HepG2 (cell line): ENCODE data around the gene AQP10. TPM values are rescaled to one million over a fixed set of nuclear protein-coding genes. Genes with fewer than 3 reads are reported as not detected.

Experiments used
- ATAC-seq: fragments of 200-7000 bp; cut with Tn5 transposase; 3 replicates; pipeline ENCODE4 v1.9.1; 2020; ENCODE audit warnings: mild to moderate bottlenecking, moderate library complexity
- BruUV-seq: library from RNA; stranded (reverse); fragments of 400-500 nt; replicated peaks from 2 replicates; lab custom pipeline; 2021; lab: Mats Ljungman, UMichigan
- CTCF ChIA-PET: fragments of 300-600 bp; formaldehyde crosslinking; extraction: SDS; loops from one replicate; lab custom pipeline; 2021; ENCODE audit warnings: low total read pairs, inconsistent platforms, low intra/inter-chr PET ratio; lab: Yijun Ruan, JAX
- POLR2A ChIA-PET: fragments of 350-600 bp; sonication (Branson Sonifier 250); formaldehyde crosslinking; loops from one replicate; lab custom pipeline; 2020; ENCODE audit warnings: antibody characterized with exemption, inconsistent platforms; lab: Yijun Ruan, JAX
- DNase-seq: peaks from one replicate; pipeline ENCODE4 v3.0.0-alpha.2; 2015; ENCODE audit warnings: low spot score
- FAIRE-seq: peaks from 3 replicates; lab custom pipeline; 2011; peaks lifted over from hg19 to GRCh38; lab: Jason Lieb, UNC
- H2AFZ ChIP-seq: one replicate; pipeline ENCODE4 v1.6.1; 2011; ENCODE audit warnings: low read length, inconsistent platforms
- H3K27ac ChIP-seq: fragments of 300-600 bp; 3 replicates; pipeline ENCODE4 v1.8.0; 2011; ENCODE audit warnings: mixed run types, mild to moderate bottlenecking, mixed read lengths, low read length, inconsistent platforms; ENCODE audit not compliant: insufficient read depth; ENCODE audit errors: extremely low read length
- H3K27me3 ChIP-seq, 2 experiments: fragments of 200-600 bp in 1 of 2; 2 replicates in 1 of 2; 3 replicates in 1 of 2; pipeline versions ENCODE4 v1.6.0 to v1.8.0; 2011; ENCODE audit warnings: low read length in 2 of 2, mild to moderate bottlenecking in 2 of 2, moderate library complexity in 2 of 2, inconsistent platforms in 1 of 2; ENCODE audit not compliant: insufficient read depth in 2 of 2, control insufficient read depth in 1 of 2
- H3K36me3 ChIP-seq, 2 experiments: fragments of 200-600 bp in 1 of 2; replicated peaks in 1 of 2; 2 replicates in 1 of 2; 3 replicates in 1 of 2; pipeline versions ENCODE4 v1.5.1 to v1.8.0; 2011; ENCODE audit warnings: low read length in 2 of 2, inconsistent platforms in 1 of 2; ENCODE audit not compliant: insufficient read depth in 2 of 2, control insufficient read depth in 1 of 2
- H3K4me1 ChIP-seq: 2 replicates; pipeline ENCODE4 v1.5.1; 2012; ENCODE audit warnings: low read length, inconsistent platforms; ENCODE audit not compliant: insufficient read depth
- H3K4me2 ChIP-seq: 2 replicates; pipeline ENCODE4 v1.6.0; 2011; ENCODE audit warnings: low read depth, low read length, inconsistent platforms
- H3K4me3 ChIP-seq, 3 experiments: fragments of 200-600 bp in 1 of 3; sonication (generic), shearing (Covaris generic) in 1 of 3; replicated peaks in 1 of 3; 2 replicates each; pipeline ENCODE4 v1.5.1; 2011 to 2016; ENCODE audit warnings: low read length in 3 of 3, inconsistent platforms in 2 of 3, low read depth in 2 of 3, mild to moderate bottlenecking in 2 of 3, control low read depth in 1 of 3, mixed read lengths in 1 of 3; ENCODE audit not compliant: insufficient read depth in 1 of 3
- H3K79me2 ChIP-seq: one replicate; pipeline ENCODE4 v1.6.1; 2011; ENCODE audit warnings: low read length, inconsistent platforms; ENCODE audit not compliant: insufficient read depth
- H3K9ac ChIP-seq: 2 replicates; pipeline ENCODE4 v1.6.0; 2011; ENCODE audit warnings: mild to moderate bottlenecking, low read depth, low read length, inconsistent platforms; ENCODE audit not compliant: insufficient read depth
- H3K9me3 ChIP-seq: 2 replicates; pipeline ENCODE4 v1.5.1; 2012; ENCODE audit warnings: mild to moderate bottlenecking, low read length
- H4K20me1 ChIP-seq: 2 replicates; pipeline ENCODE4 v1.6.0; 2011; ENCODE audit warnings: inconsistent platforms, mild to moderate bottlenecking, low read length, moderate library complexity; ENCODE audit not compliant: insufficient read depth
- CBX5 ChIP-seq: sonication (generic); formaldehyde crosslinking; IDR thresholded peaks from 2 replicates; pipeline ENCODE4 v1.4.0; 2020; ENCODE audit warnings: missing genetic modification reagents, borderline replicate concordance
- DPF2 ChIP-seq: sonication (generic); formaldehyde crosslinking; IDR thresholded peaks from 2 replicates; pipeline ENCODE4 v1.4.0; 2020; ENCODE audit warnings: mild to moderate bottlenecking, low read depth, missing genetic modification reagents, borderline replicate concordance
- SRY ChIP-seq: sonication (generic); formaldehyde crosslinking; IDR thresholded peaks from 2 replicates; pipeline ENCODE4 v1.8.0; 2022; ENCODE audit warnings: mild to moderate bottlenecking, missing genetic modification reagents
- ZKSCAN8 ChIP-seq: IDR thresholded peaks from 2 replicates; pipeline ENCODE4 v1.6.1; 2016; ENCODE audit warnings: borderline replicate concordance, missing genetic modification reagents, missing compliant biosample characterization
- ZNF572 ChIP-seq: sonication (generic); formaldehyde crosslinking; IDR thresholded peaks from 2 replicates; pipeline ENCODE4 v1.5.1; 2020; ENCODE audit warnings: mild to moderate bottlenecking, missing genetic modification reagents
- ZNF737 ChIP-seq: sonication (generic); formaldehyde crosslinking; IDR thresholded peaks from 2 replicates; pipeline ENCODE4 v1.5.0; 2020; ENCODE audit warnings: missing genetic modification reagents, mild to moderate bottlenecking, borderline replicate concordance
- ZSCAN22 ChIP-seq: sonication (generic); formaldehyde crosslinking; IDR thresholded peaks from 2 replicates; pipeline ENCODE4 v1.4.0; 2020; ENCODE audit warnings: mild to moderate bottlenecking, missing genetic modification reagents
- WGBS: methylation state at CpG from one replicate; pipeline ENCODE4 v1.1.6; 2017; ENCODE audit warnings: low lambda C conversion rate; 5-methylcytosine and 5-hydroxymethylcytosine counted together
- in situ Hi-C: cut with HindIII; loops from 2 replicates; pipeline ENCODE4 v1.10.0; 2017; ENCODE audit warnings: low pct_unique_long_range_greater_than_20kb; ENCODE audit not compliant: extremely low pct_ligation_motif_present
- intact Hi-C: fragments of 100-400 bp; cut with micrococcal nuclease; formaldehyde crosslinking; loops from one replicate; pipeline ENCODE4 v1.10.0; 2022; ENCODE audit not compliant: unreplicated experiment
- polyA plus RNA-seq, 8 experiments: library from polyadenylated mRNA; depleted of rRNA in 3 of 8; stranded (reverse) in 7 of 8; unstranded in 1 of 8; fragments of >200 nt; fragmentation: Illumina TruSeq in 4 of 8; extraction: Trizol in 4 of 8; gene quantifications; 2 replicates each; pipeline versions ENCODE4 v1.2.1 to v1.2.3, GENCODE V29; 2011 to 2016; ENCODE audit warnings: low read depth in 4 of 8, missing spikeins in 1 of 8, mixed read lengths in 1 of 8; ENCODE audit not compliant: insufficient read depth in 1 of 8
- total RNA-seq, 5 experiments: library from RNA; depleted of rRNA; stranded (reverse); fragments of >200 nt; fragmentation: Illumina TruSeq; extraction: Trizol; gene quantifications; 2 replicates each; pipeline ENCODE4 v1.2.3, GENCODE V29; 2016; ENCODE audit warnings: low read depth in 1 of 5
- TF ChIP-seq, protein P1 (sequence below): sonication (generic); formaldehyde crosslinking; IDR thresholded peaks from 2 replicates; pipeline ENCODE4 v1.8.1; 2023; ENCODE audit warnings: missing genetic modification reagents, mild to moderate bottlenecking, borderline replicate concordance
- TF ChIP-seq, protein P2 (sequence below): sonication (generic); formaldehyde crosslinking; IDR thresholded peaks from 2 replicates; pipeline ENCODE4 v1.4.0; 2020; ENCODE audit warnings: mild to moderate bottlenecking, missing genetic modification reagents
- TF ChIP-seq, protein P3 (sequence below): sonication (generic); formaldehyde crosslinking; IDR thresholded peaks from 2 replicates; pipeline ENCODE4 v1.4.0; 2020; ENCODE audit warnings: missing genetic modification reagents; ENCODE audit errors: not compliant biosample characterization
- TF ChIP-seq, protein P4 (sequence below): sonication (generic); formaldehyde crosslinking; IDR thresholded peaks from 2 replicates; pipeline ENCODE4 v1.4.0; 2020; ENCODE audit warnings: missing genetic modification reagents, borderline replicate concordance
- TF ChIP-seq, protein P5 (sequence below): sonication (generic); formaldehyde crosslinking; IDR thresholded peaks from 2 replicates; pipeline ENCODE4 v1.5.0; 2020; ENCODE audit warnings: mild to moderate bottlenecking, missing genetic modification reagents

AQP10 gene
- total and polyA plus RNA-seq, 2 of the 13 experiments (the other 11 are each of a cell fraction or from before 2014, with no cell fraction given) = 0.30 TPM; not detected in 1

DNA sequence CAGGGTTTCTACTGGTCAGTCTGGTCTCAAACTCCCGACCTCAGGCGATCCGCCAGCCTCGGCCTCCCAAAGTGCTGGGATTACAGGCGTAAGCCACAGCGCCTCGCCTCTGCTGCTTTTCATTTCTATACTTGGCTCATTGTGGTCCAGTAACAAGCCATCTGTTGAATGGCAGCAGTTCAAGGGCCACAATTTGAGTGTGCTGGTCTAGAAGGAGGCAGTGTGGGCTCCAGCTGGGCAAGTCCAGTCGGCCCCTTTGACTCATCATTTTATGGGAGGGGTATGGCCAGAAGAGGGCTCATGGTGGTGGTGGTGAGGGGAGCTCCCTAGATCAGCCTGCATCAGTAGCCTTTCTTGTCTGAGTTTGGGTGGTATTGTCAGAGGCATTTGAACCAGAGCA, 37.6 kb downstream of the AQP10 start:
- H2AFZ ChIP-seq = no peak overlapping the region
- H3K27me3 ChIP-seq = peaks cover 0 to 4% of the 10 kb centered on the region in 2 experiments; a peak in 2 of 5 replicates
- H3K36me3 ChIP-seq = no peaks in the 10 kb centered on the region
- BruUV-seq = no TSS peak
- in situ Hi-C loops (no loop called here), intact Hi-C loops (loop anchor here (10.0 kb wide), 2 partner anchors 46 to 86 kb away; partner anchors contain the start of gene IL6R)
- no peak overlapping the region for H3K4me2 ChIP-seq
- 88% methylated on average over 7 of the region's 8 CpGs for WGBS
- H3K79me2 ChIP-seq = no peaks in the 10 kb centered on the region
- H3K4me1 ChIP-seq = peaks cover 33% of the 10 kb centered on the region
- no peak for ATAC-seq
- FAIRE-seq = no peak
- H3K9me3 ChIP-seq = no peaks in the 10 kb centered on the region
- no peak overlapping the region for H3K4me3 ChIP-seq
- ChIA-PET POLR2A (no interaction called here), CTCF (no interaction called here)
- H4K20me1 ChIP-seq = no peaks in the 10 kb centered on the region
- H3K9ac ChIP-seq = no peak overlapping the region
- no peak for DNase-seq
- H3K27ac ChIP-seq = no peak overlapping the region
- TF ChIP-seq ZKSCAN8 = no peak
- TF ChIP-seq, protein P1, sequence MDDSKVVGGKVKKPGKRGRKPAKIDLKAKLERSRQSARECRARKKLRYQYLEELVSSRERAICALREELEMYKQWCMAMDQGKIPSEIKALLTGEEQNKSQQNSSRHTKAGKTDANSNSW (CRISPR knock-in tag) = no peak
- TF ChIP-seq SRY (CRISPR knock-in tag) = no peak
- TF ChIP-seq, protein P2, sequence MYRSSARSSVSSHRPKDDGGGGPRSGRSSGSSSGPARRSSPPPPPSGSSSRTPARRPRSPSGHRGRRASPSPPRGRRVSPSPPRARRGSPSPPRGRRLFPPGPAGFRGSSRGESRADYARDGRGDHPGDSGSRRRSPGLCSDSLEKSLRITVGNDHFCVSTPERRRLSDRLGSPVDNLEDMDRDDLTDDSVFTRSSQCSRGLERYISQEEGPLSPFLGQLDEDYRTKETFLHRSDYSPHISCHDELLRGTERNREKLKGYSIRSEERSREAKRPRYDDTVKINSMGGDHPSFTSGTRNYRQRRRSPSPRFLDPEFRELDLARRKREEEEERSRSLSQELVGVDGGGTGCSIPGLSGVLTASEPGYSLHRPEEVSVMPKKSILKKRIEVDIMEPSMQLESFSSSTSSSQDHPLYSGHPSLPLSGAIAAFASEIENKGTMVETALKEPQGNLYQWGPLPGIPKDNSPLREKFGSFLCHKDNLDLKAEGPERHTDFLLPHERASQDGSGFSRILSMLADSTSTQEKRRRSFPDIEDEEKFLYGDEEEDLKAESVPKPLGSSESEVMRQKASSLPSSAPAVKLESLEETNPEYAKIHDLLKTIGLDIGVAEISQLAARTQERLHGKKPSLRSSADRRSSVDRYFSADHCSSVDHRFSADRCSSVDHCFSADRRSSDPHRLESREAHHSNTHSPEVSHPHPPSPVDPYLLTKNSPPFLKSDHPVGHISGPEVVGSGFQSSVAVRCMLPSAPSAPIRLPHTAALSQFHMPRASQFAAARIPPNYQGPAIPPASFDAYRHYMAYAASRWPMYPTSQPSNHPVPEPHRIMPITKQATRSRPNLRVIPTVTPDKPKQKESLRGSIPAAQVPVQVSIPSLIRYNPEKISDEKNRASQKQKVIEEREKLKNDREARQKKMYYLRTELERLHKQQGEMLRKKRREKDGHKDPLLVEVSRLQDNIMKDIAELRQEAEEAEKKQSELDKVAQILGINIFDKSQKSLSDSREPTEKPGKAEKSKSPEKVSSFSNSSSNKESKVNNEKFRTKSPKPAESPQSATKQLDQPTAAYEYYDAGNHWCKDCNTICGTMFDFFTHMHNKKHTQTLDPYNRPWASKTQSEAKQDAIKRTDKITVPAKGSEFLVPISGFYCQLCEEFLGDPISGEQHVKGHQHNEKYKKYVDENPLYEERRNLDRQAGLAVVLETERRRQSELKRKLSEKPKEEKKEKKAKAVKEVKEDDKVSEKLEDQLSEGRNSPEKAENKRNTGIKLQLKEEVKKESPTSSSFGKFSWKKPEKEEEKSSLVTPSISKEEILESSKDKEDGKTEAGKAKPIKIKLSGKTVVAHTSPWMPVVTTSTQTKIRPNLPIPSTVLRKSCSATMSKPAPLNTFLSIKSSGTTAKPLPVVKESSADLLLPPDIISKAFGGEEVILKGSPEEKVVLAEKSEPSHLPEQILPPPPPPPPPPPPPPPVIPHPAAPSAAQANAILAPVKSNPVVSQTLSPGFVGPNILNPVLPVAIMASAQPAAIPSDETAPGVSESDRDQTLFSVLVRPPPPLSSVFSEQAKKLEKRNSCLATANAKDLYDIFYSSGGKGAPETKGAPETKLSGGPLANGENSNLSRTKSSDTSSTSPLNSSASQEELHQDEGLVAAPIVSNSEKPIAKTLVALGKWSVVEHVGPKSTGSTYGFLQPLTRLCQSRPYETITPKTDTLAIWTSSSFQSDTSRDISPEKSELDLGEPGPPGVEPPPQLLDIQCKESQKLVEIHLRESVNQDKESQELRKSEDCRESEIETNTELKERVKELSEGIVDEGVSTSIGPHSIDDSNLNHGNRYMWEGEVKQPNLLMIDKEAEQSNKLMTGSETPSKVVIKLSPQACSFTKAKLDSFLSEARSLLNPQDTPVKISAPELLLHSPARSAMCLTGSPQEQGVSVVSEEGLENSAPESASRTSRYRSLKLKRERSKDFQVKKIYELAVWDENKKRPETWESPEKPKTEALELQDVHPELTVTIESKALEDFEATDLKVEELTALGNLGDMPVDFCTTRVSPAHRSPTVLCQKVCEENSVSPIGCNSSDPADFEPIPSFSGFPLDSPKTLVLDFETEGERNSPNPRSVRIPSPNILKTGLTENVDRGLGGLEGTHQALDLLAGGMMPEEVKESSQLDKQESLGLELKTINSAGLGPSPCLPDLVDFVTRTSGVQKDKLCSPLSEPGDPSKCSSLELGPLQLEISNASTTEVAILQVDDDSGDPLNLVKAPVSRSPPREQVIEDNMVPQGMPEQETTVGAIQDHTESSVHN = no peak
- TF ChIP-seq, protein P3, sequence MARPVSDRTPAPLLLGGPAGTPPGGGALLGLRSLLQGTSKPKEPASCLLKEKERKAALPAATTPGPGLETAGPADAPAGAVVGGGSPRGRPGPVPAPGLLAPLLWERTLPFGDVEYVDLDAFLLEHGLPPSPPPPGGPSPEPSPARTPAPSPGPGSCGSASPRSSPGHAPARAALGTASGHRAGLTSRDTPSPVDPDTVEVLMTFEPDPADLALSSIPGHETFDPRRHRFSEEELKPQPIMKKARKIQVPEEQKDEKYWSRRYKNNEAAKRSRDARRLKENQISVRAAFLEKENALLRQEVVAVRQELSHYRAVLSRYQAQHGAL (CRISPR knock-in tag) = no peak
- TF ChIP-seq ZNF737 (CRISPR knock-in tag) = no peak
- TF ChIP-seq, protein P4, sequence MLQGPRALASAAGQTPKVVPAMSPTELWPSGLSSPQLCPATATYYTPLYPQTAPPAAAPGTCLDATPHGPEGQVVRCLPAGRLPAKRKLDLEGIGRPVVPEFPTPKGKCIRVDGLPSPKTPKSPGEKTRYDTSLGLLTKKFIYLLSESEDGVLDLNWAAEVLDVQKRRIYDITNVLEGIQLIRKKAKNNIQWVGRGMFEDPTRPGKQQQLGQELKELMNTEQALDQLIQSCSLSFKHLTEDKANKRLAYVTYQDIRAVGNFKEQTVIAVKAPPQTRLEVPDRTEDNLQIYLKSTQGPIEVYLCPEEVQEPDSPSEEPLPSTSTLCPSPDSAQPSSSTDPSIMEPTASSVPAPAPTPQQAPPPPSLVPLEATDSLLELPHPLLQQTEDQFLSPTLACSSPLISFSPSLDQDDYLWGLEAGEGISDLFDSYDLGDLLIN = no peak
- TF ChIP-seq ZNF572 (CRISPR knock-in tag) = no peak
- TF ChIP-seq, protein P5, sequence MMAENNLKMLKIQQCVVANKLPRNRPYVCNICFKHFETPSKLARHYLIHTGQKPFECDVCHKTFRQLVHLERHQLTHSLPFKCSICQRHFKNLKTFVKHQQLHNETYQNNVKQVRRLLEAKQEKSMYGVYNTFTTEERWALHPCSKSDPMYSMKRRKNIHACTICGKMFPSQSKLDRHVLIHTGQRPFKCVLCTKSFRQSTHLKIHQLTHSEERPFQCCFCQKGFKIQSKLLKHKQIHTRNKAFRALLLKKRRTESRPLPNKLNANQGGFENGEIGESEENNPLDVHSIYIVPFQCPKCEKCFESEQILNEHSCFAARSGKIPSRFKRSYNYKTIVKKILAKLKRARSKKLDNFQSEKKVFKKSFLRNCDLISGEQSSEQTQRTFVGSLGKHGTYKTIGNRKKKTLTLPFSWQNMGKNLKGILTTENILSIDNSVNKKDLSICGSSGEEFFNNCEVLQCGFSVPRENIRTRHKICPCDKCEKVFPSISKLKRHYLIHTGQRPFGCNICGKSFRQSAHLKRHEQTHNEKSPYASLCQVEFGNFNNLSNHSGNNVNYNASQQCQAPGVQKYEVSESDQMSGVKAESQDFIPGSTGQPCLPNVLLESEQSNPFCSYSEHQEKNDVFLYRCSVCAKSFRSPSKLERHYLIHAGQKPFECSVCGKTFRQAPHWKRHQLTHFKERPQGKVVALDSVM (CRISPR knock-in tag) = no peak
- no peak for TF ChIP-seq ZSCAN22
- TF ChIP-seq DPF2 (CRISPR knock-in tag) = no peak
- TF ChIP-seq CBX5 (CRISPR knock-in tag) = no peak
